ENCODE results near the gene PTPRG. TPM values are rescaled to one million over a fixed set of nuclear protein-coding genes. Genes with fewer than 3 reads are reported as not detected.

Gene PTPRG
- total and polyA plus RNA-seq, 10 of the 15 experiments (the other 5 are each of a cell fraction or from before 2014, with no cell fraction given), result 0.29 to 20.7 (median 1.4) TPM

DNA sequence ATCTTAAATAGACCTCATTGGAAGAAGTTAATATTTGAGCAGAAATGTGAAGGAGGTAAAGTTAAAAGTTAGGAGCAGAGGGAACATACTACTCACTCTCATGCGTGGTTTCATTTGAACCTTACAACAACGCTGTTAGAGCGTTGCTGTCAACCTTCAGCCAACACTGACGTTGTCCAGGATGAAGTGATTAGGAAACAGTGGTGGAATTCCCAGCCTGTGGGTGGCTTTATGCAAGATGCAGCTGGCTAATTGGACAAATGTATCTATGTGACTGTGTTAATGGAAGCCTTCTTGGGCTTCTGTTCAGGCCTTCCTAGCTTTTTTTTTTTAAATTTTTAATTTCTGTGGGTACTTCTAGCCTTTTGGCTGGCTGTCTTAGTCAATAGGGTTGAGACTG is 40.5 kb downstream of the PTPRG start:
- in situ Hi-C loops (cut with MboI) (no loop called here), intact Hi-C loops (cut with micrococcal nuclease; ENCODE audit: unreplicated experiment) (no loop called here)
- no peaks in the 10 kb centered on the region; a peak in 1 of 4 replicates for H3K27me3 ChIP-seq (replicated peaks in 1 of 2; ENCODE audit: control insufficient read depth in 2 of 2, insufficient read depth in 2 of 2, low read length in 1 of 2)
- H3K4me1 ChIP-seq (ENCODE audit: control insufficient read depth, insufficient read depth, low read length), result no peaks in the 10 kb centered on the region
- ChIA-PET CTCF (interaction anchor here (0.9 to 1.7 kb wide), 4 partner anchors 9 to 430 kb away, joined by 3 to 5 read pairs (median 5); no protein-coding TSS in a partner anchor), SMC1A (ENCODE audit: uncharacterized antibody, unreplicated experiment) (interaction anchor here (1.1 to 1.4 kb wide), 3 partner anchors 8 to 37 kb away, joined by 3 to 4 read pairs (median 4); no protein-coding TSS in a partner anchor), RAD21 (ENCODE audit: unreplicated experiment) (no interaction called here), POLR2A (no interaction called here)
- H3K4me2 ChIP-seq (ENCODE audit: control insufficient read depth, insufficient read depth), result no peak overlapping the region
- H3K9ac ChIP-seq (ENCODE audit: control insufficient read depth, insufficient read depth, low read length), result no peak overlapping the region
- no peaks in the 10 kb centered on the region for H3K9me3 ChIP-seq (replicated peaks; ENCODE audit: control insufficient read depth, insufficient read depth, low read length)
- no peaks in the 10 kb centered on the region for H4K20me1 ChIP-seq (ENCODE audit: control insufficient read depth, insufficient read depth)
- no peak overlapping the region for H3K4me3 ChIP-seq
- no TSS peak for BruUV-seq (replicated peaks)
- H2AFZ ChIP-seq (ENCODE audit: control insufficient read depth, low read depth, low read length), result no peak overlapping the region
- H3K79me2 ChIP-seq (ENCODE audit: control insufficient read depth, insufficient read depth, low read length), result no peaks in the 10 kb centered on the region
- DNase-seq (ENCODE audit: low read depth, low spot score) (no peak), ATAC-seq (no peak), FAIRE-seq (no peak)
- WGBS (ENCODE audit: insufficient coverage, insufficient replicate concordance, low lambda C conversion rate, missing lambda C conversion rate), result 62% methylated on average over 4 of the region's 4 CpGs
- H3K36me3 ChIP-seq (ENCODE audit: control insufficient read depth in 2 of 2, insufficient read depth in 2 of 2, low read length in 1 of 2), result no peaks in the 10 kb centered on the region
- H3K27ac ChIP-seq (ENCODE audit: control insufficient read depth, insufficient read depth), result no peak overlapping the region
- TF ChIP-seq POLR2A (IDR thresholded peaks at IDR 0.05; ENCODE audit: low read depth, low read length), result no peak
- no peak for TF ChIP-seq ZNF592 (IDR thresholded peaks at IDR 0.05)
- no peak for TF ChIP-seq SMAD5 (IDR thresholded peaks at IDR 0.05; ENCODE audit: low read depth)
- TF ChIP-seq POLR2AphosphoS2 (IDR thresholded peaks at IDR 0.05; ENCODE audit: low read depth, low read length), result no peak
- TF ChIP-seq, protein P1, sequence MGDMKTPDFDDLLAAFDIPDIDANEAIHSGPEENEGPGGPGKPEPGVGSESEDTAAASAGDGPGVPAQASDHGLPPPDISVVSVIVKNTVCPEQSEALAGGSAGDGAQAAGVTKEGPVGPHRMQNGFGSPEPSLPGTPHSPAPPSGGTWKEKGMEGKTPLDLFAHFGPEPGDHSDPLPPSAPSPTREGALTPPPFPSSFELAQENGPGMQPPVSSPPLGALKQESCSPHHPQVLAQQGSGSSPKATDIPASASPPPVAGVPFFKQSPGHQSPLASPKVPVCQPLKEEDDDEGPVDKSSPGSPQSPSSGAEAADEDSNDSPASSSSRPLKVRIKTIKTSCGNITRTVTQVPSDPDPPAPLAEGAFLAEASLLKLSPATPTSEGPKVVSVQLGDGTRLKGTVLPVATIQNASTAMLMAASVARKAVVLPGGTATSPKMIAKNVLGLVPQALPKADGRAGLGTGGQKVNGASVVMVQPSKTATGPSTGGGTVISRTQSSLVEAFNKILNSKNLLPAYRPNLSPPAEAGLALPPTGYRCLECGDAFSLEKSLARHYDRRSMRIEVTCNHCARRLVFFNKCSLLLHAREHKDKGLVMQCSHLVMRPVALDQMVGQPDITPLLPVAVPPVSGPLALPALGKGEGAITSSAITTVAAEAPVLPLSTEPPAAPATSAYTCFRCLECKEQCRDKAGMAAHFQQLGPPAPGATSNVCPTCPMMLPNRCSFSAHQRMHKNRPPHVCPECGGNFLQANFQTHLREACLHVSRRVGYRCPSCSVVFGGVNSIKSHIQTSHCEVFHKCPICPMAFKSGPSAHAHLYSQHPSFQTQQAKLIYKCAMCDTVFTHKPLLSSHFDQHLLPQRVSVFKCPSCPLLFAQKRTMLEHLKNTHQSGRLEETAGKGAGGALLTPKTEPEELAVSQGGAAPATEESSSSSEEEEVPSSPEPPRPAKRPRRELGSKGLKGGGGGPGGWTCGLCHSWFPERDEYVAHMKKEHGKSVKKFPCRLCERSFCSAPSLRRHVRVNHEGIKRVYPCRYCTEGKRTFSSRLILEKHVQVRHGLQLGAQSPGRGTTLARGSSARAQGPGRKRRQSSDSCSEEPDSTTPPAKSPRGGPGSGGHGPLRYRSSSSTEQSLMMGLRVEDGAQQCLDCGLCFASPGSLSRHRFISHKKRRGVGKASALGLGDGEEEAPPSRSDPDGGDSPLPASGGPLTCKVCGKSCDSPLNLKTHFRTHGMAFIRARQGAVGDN (IDR thresholded peaks at IDR 0.05), result no peak
- TF ChIP-seq PAX5 (IDR thresholded peaks at IDR 0.05; ENCODE audit: borderline replicate concordance, low read depth, low read length), result no peak
- no peak for TF ChIP-seq NR2C2 (IDR thresholded peaks at IDR 0.05; ENCODE audit: borderline replicate concordance, control insufficient read depth, insufficient read length, low read depth)
- no peak for TF ChIP-seq RCOR1 (conservative IDR thresholded peaks at IDR 0.05; ENCODE audit: low read depth, low read length)
- TF ChIP-seq YBX1 (IDR thresholded peaks at IDR 0.05), result no peak
- no peak for TF ChIP-seq ESRRA (IDR thresholded peaks at IDR 0.05; ENCODE audit: low read length)
- no peak for TF ChIP-seq MLLT1 (IDR thresholded peaks at IDR 0.05)
- TF ChIP-seq ATF2 (IDR thresholded peaks at IDR 0.05; ENCODE audit: low read length), result no peak
- TF ChIP-seq JUND (IDR thresholded peaks at IDR 0.05; ENCODE audit: low read depth, low read length), result no peak
- no peak for TF ChIP-seq DPF2 (IDR thresholded peaks at IDR 0.05)
- TF ChIP-seq TARDBP (IDR thresholded peaks at IDR 0.05; ENCODE audit: borderline replicate concordance), result no peak
- no peak for TF ChIP-seq LARP7 (IDR thresholded peaks at IDR 0.05)
